Neural cell (in vitro differentiated cells): Measurements from ENCODE around the gene PNLIPRP2. TPM values are rescaled to one million over a fixed set of nuclear protein-coding genes. Genes with fewer than 3 reads are reported as not detected.

Experiments used
- H2AFZ ChIP-seq: fragments of 200-600, 300-800 bp; sonication (generic), shearing (Covaris generic); 2 replicates; pipeline ENCODE4 v1.6.0; 2014; ENCODE audit warnings: low read depth, mild to moderate bottlenecking, antibody characterized with exemption, low read length, moderate library complexity
- H3F3A ChIP-seq: fragments of 200-600 bp; shearing (Covaris generic); 2 replicates; pipeline ENCODE4 v1.6.1; 2016; ENCODE audit warnings: mild to moderate bottlenecking, moderate library complexity, mixed read lengths, antibody characterized with exemption, low read length; ENCODE audit not compliant: insufficient read depth, poor library complexity, severe bottlenecking
- H3K27ac ChIP-seq: fragments of 200-600, 300-800 bp; sonication (generic), shearing (Covaris generic); 2 replicates; pipeline ENCODE4 v1.5.1; 2014; ENCODE audit warnings: mild to moderate bottlenecking, low read length, moderate library complexity
- H3K27me3 ChIP-seq: fragments of 300-800, 200-600 bp; sonication (generic), shearing (Covaris generic); 2 replicates; pipeline ENCODE4 v1.6.0; 2014; ENCODE audit warnings: mild to moderate bottlenecking, low read depth, low read length, moderate library complexity; ENCODE audit not compliant: insufficient read depth
- H3K36me3 ChIP-seq: fragments of 300-800, 200-600 bp; sonication (generic), shearing (Covaris generic); 2 replicates; pipeline ENCODE4 v1.5.1; 2014; ENCODE audit warnings: mild to moderate bottlenecking, antibody characterized with exemption, low read length, moderate library complexity; ENCODE audit not compliant: insufficient read depth
- H3K4me2 ChIP-seq: fragments of 300-800, 200-600 bp; sonication (generic), shearing (Covaris generic); 2 replicates; pipeline ENCODE4 v1.6.0; 2014; ENCODE audit warnings: mild to moderate bottlenecking, low read length
- H3K4me3 ChIP-seq: fragments of 300-800, 200-600 bp; sonication (generic), shearing (Covaris generic); 2 replicates; pipeline ENCODE4 v1.5.1; 2014; ENCODE audit warnings: mild to moderate bottlenecking, low read length, moderate library complexity
- H3K79me2 ChIP-seq: fragments of 200-600 bp; shearing (Covaris generic); replicated peaks from 2 replicates; pipeline ENCODE4 v1.6.0; 2014; ENCODE audit warnings: mild to moderate bottlenecking, low read length, moderate library complexity; ENCODE audit not compliant: insufficient read depth
- H3K9ac ChIP-seq: fragments of 300-800, 200-600 bp; sonication (generic), shearing (Covaris generic); 2 replicates; pipeline ENCODE4 v1.6.1; 2016; ENCODE audit warnings: mild to moderate bottlenecking, low read length, mixed read lengths
- H3K9me2 ChIP-seq: fragments of 200-600 bp; shearing (Covaris generic); 2 replicates; pipeline ENCODE4 v1.6.1; 2016; ENCODE audit warnings: mild to moderate bottlenecking, low read length, mixed read lengths; ENCODE audit not compliant: insufficient read depth
- H3K9me3 ChIP-seq: fragments of 200-600, 300-800 bp; sonication (generic), shearing (Covaris generic); 2 replicates; pipeline ENCODE4 v1.6.1; 2016; ENCODE audit warnings: mild to moderate bottlenecking, mixed run types, low read length, moderate library complexity, mixed read lengths
- H4K20me1 ChIP-seq: fragments of 200-600 bp; shearing (Covaris generic); 2 replicates; pipeline ENCODE4 v1.6.1; 2016; ENCODE audit warnings: mild to moderate bottlenecking, mixed run types; ENCODE audit not compliant: insufficient read depth
- EP300 ChIP-seq: fragments of 450-650 bp; conservative IDR thresholded peaks from 2 replicates; pipeline ENCODE4 v1.6.1; 2014; ENCODE audit warnings: antibody characterized with exemption, mild to moderate bottlenecking, moderate library complexity; ENCODE audit not compliant: poor library complexity, severe bottlenecking
- EZH2 ChIP-seq: fragments of 200-600, 300-800 bp; shearing (Covaris generic), sonication (generic); IDR thresholded peaks from 2 replicates; pipeline ENCODE4 v1.6.1; 2014; ENCODE audit warnings: antibody characterized with exemption, low read length, borderline replicate concordance, mild to moderate bottlenecking; ENCODE audit not compliant: insufficient read depth, poor library complexity, severe bottlenecking
- MXI1 ChIP-seq: fragments of 450-650 bp; conservative IDR thresholded peaks from 2 replicates; pipeline ENCODE4 v1.6.1; 2014; ENCODE audit warnings: antibody characterized with exemption, mild to moderate bottlenecking; ENCODE audit not compliant: poor library complexity, severe bottlenecking
- POLR2AphosphoS5 ChIP-seq: IDR thresholded peaks from 2 replicates; pipeline ENCODE4 v1.6.1; 2012
- RAD21 ChIP-seq: fragments of 450-650 bp; conservative IDR thresholded peaks from 2 replicates; pipeline ENCODE4 v1.6.1; 2014; ENCODE audit warnings: antibody characterized with exemption, mild to moderate bottlenecking, moderate library complexity
- SMC3 ChIP-seq: fragments of 450-650 bp; conservative IDR thresholded peaks from 2 replicates; pipeline ENCODE4 v1.6.1; 2014; ENCODE audit warnings: antibody characterized with exemption, mild to moderate bottlenecking, moderate library complexity; ENCODE audit not compliant: poor library complexity
- TAF1 ChIP-seq: IDR thresholded peaks from 2 replicates; pipeline ENCODE4 v1.6.1; 2012; ENCODE audit warnings: low read depth
- polyA plus RNA-seq: library from polyadenylated mRNA; depleted of rRNA; stranded (reverse); fragments of >200 nt; gene quantifications from 2 replicates; pipeline ENCODE4 v1.2.3, GENCODE V29; 2014
- TF ChIP-seq, protein P1 (sequence below): IDR thresholded peaks from 2 replicates; pipeline ENCODE4 v1.6.1; 2012; ENCODE audit warnings: borderline replicate concordance
- TF ChIP-seq, protein P2 (sequence below): fragments of 450-650 bp; IDR thresholded peaks from 2 replicates; pipeline ENCODE4 v1.5.1; 2014; ENCODE audit warnings: antibody characterized with exemption, mild to moderate bottlenecking, moderate library complexity; ENCODE audit not compliant: poor library complexity, severe bottlenecking

The PNLIPRP2 gene
- polyA plus RNA-seq, 1 donor from 2014 or later: not detected

DNA sequence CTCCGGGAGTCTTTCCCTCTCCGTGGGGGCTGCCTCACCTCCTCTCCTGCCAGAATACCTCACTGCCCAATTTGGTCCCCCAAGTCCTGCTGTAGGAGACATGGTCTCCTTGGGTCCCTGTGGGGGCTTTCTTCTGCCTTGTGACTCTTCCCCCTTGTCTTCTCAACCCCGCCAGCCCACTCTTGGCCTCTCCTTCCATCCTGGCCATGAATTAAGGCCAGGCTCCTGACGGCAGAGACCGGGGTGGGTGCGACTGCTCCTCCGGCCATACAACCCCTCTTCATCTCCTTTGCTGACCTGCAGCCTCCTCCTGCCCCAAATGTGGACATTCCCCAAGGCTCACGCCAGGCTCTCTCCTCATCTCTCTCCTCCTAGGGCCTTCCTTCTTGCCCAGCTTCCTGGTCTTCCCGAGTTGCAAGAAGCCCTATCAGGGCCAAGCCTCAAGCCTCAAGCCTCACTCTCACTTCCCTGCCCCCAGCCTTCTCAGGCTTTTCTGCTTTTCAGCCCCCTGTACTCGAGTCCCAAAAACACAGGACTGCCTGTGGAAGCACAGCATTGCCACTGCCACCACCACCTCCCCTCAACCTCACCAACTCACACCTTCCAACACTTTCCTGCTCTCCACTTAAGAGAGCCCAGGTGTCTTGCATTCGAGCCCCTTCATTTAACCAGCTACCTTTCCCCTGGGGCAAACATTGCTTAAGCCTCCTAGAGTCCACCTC, 1.3 kb downstream of the PNLIPRP2 start:
- H3F3A ChIP-seq: no peaks in the 10 kb centered on the region
- H3K4me2 ChIP-seq: no peak overlapping the region
- H3K9me3 ChIP-seq: no peaks in the 10 kb centered on the region
- H3K9ac ChIP-seq: no peak overlapping the region
- H3K9me2 ChIP-seq: no peaks in the 10 kb centered on the region
- no peak for TF ChIP-seq EP300
- TF ChIP-seq, protein P1, sequence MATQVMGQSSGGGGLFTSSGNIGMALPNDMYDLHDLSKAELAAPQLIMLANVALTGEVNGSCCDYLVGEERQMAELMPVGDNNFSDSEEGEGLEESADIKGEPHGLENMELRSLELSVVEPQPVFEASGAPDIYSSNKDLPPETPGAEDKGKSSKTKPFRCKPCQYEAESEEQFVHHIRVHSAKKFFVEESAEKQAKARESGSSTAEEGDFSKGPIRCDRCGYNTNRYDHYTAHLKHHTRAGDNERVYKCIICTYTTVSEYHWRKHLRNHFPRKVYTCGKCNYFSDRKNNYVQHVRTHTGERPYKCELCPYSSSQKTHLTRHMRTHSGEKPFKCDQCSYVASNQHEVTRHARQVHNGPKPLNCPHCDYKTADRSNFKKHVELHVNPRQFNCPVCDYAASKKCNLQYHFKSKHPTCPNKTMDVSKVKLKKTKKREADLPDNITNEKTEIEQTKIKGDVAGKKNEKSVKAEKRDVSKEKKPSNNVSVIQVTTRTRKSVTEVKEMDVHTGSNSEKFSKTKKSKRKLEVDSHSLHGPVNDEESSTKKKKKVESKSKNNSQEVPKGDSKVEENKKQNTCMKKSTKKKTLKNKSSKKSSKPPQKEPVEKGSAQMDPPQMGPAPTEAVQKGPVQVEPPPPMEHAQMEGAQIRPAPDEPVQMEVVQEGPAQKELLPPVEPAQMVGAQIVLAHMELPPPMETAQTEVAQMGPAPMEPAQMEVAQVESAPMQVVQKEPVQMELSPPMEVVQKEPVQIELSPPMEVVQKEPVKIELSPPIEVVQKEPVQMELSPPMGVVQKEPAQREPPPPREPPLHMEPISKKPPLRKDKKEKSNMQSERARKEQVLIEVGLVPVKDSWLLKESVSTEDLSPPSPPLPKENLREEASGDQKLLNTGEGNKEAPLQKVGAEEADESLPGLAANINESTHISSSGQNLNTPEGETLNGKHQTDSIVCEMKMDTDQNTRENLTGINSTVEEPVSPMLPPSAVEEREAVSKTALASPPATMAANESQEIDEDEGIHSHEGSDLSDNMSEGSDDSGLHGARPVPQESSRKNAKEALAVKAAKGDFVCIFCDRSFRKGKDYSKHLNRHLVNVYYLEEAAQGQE: no peak
- no peak for TF ChIP-seq POLR2AphosphoS5
- TF ChIP-seq MXI1: no peak
- no peak for TF ChIP-seq TAF1
- no peak for TF ChIP-seq SMC3
- TF ChIP-seq RAD21: no peak
- TF ChIP-seq, protein P2, sequence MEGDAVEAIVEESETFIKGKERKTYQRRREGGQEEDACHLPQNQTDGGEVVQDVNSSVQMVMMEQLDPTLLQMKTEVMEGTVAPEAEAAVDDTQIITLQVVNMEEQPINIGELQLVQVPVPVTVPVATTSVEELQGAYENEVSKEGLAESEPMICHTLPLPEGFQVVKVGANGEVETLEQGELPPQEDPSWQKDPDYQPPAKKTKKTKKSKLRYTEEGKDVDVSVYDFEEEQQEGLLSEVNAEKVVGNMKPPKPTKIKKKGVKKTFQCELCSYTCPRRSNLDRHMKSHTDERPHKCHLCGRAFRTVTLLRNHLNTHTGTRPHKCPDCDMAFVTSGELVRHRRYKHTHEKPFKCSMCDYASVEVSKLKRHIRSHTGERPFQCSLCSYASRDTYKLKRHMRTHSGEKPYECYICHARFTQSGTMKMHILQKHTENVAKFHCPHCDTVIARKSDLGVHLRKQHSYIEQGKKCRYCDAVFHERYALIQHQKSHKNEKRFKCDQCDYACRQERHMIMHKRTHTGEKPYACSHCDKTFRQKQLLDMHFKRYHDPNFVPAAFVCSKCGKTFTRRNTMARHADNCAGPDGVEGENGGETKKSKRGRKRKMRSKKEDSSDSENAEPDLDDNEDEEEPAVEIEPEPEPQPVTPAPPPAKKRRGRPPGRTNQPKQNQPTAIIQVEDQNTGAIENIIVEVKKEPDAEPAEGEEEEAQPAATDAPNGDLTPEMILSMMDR: no peak
- no peak for TF ChIP-seq EZH2
- H3K27ac ChIP-seq: no peak overlapping the region
- no peak overlapping the region for H3K4me3 ChIP-seq
- no peaks in the 10 kb centered on the region for H3K36me3 ChIP-seq
- H3K27me3 ChIP-seq: peaks cover 4% of the 10 kb centered on the region
- no peaks in the 10 kb centered on the region for H3K79me2 ChIP-seq
- H2AFZ ChIP-seq: no peak overlapping the region
- no peaks in the 10 kb centered on the region for H4K20me1 ChIP-seq

DNA sequence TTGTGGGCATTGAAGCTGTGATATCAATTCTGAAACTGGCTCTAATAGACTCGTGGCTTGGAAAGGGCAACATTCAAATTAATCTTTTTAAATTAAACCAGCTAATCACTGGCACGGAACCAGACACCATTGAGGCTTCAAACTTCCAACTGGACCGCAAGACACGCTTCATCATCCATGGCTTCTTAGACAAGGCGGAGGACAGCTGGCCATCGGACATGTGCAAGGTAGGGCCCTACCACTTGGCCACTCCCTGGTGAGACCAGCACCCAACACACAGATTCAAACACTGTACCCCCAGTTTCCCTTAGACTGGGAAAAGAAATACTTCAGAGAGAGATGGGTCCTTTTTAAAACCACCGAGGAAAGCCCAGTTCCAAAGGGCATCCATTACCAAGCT, 5.1 kb downstream of the PNLIPRP2 start:
- Histone ChIP-seq H3K4me2 (no peak overlapping the region), H2AFZ (no peak overlapping the region)
- TF ChIP-seq SMC3 (no peak), POLR2AphosphoS5 (no peak), RAD21 (no peak), EZH2 (no peak), TAF1 (no peak), EP300 (no peak), MXI1 (no peak)
- TF ChIP-seq, protein P1: no peak
- TF ChIP-seq, protein P2: no peak

More for the DNA sequence above, 5.1 kb downstream of the PNLIPRP2 start:
- H3K9me2 ChIP-seq: no peaks in the 10 kb centered on the region
- H3K4me3 ChIP-seq: no peak overlapping the region
- H3F3A ChIP-seq: no peaks in the 10 kb centered on the region
- peaks cover 15% of the 10 kb centered on the region for H3K27me3 ChIP-seq
- H3K27ac ChIP-seq: no peak overlapping the region
- no peaks in the 10 kb centered on the region for H3K79me2 ChIP-seq
- no peaks in the 10 kb centered on the region for H3K36me3 ChIP-seq
- no peaks in the 10 kb centered on the region for H3K9me3 ChIP-seq
- no peak overlapping the region for H3K9ac ChIP-seq
- no peaks in the 10 kb centered on the region for H4K20me1 ChIP-seq
